ENCODE results near the gene KMT2E.

- TF ChIP-seq, protein P1, sequence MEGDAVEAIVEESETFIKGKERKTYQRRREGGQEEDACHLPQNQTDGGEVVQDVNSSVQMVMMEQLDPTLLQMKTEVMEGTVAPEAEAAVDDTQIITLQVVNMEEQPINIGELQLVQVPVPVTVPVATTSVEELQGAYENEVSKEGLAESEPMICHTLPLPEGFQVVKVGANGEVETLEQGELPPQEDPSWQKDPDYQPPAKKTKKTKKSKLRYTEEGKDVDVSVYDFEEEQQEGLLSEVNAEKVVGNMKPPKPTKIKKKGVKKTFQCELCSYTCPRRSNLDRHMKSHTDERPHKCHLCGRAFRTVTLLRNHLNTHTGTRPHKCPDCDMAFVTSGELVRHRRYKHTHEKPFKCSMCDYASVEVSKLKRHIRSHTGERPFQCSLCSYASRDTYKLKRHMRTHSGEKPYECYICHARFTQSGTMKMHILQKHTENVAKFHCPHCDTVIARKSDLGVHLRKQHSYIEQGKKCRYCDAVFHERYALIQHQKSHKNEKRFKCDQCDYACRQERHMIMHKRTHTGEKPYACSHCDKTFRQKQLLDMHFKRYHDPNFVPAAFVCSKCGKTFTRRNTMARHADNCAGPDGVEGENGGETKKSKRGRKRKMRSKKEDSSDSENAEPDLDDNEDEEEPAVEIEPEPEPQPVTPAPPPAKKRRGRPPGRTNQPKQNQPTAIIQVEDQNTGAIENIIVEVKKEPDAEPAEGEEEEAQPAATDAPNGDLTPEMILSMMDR (IDR thresholded peaks at IDR 0.05; ENCODE audit: borderline replicate concordance, extremely low read depth, low read length, poor library complexity, severe bottlenecking) = no peak
- no peak for TF ChIP-seq EZH2 (IDR thresholded peaks at IDR 0.05; ENCODE audit: borderline replicate concordance, low read depth, low read length, severe bottlenecking)
Observed at GRCh38 chr7:105107458-105107857, 93.5 kb downstream of the KMT2E start.
